Choroid plexus epithelial cell (primary cell): Measurements from ENCODE around the gene PLEKHA1.

ENCODE experiments used
- DNase-seq: peaks from one replicate; pipeline ENCODE4 v3.0.0-alpha.2; 2010; ENCODE audit warnings: low read depth
- H3K4me3 ChIP-seq: 2 replicates; pipeline ENCODE4 v1.5.1; 2011; ENCODE audit warnings: low read depth, mild to moderate bottlenecking, control low read depth, low read length, moderate library complexity
- TF ChIP-seq, protein P1 (sequence below): conservative IDR thresholded peaks from 2 replicates; pipeline ENCODE4 v1.5.1; 2011; ENCODE audit warnings: low read depth, mild to moderate bottlenecking, control low read depth, inconsistent platforms, low read length, moderate library complexity

Gene PLEKHA1

DNA sequence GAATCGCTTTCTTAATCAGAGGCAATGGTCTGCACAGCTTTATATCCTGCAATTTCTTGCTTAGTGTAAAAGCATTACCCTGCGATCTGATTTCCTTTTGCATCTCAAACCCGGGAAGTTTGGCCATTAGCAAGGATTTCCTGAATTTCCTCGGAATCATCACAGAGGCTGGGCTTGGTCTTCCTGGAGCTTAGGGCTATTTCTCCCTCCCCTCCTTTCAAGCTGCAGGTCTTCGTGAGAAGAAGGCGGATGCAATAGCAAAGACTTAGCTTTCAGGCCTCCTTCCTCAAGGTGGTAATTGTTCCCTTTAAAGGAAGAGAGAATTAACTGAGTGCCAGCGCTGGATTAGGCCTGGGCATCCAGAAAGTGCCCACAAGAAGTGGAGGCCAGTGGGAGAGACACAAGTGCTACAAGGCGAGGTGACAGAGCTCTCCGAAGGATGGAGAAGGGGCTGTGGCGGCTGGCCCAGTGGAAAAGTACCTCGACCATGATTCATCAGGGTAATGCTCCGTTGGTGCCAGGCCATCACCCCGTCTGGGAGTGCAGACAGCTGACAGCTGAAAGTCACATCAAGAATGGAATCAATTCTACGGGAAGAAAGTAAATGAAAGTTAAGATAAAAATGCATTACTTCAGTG, 76.0 kb downstream of the PLEKHA1 start:
- no peak overlapping the region for H3K4me3 ChIP-seq
- DNase-seq, result no peak
- TF ChIP-seq, protein P1, sequence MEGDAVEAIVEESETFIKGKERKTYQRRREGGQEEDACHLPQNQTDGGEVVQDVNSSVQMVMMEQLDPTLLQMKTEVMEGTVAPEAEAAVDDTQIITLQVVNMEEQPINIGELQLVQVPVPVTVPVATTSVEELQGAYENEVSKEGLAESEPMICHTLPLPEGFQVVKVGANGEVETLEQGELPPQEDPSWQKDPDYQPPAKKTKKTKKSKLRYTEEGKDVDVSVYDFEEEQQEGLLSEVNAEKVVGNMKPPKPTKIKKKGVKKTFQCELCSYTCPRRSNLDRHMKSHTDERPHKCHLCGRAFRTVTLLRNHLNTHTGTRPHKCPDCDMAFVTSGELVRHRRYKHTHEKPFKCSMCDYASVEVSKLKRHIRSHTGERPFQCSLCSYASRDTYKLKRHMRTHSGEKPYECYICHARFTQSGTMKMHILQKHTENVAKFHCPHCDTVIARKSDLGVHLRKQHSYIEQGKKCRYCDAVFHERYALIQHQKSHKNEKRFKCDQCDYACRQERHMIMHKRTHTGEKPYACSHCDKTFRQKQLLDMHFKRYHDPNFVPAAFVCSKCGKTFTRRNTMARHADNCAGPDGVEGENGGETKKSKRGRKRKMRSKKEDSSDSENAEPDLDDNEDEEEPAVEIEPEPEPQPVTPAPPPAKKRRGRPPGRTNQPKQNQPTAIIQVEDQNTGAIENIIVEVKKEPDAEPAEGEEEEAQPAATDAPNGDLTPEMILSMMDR, result no peak

DNA sequence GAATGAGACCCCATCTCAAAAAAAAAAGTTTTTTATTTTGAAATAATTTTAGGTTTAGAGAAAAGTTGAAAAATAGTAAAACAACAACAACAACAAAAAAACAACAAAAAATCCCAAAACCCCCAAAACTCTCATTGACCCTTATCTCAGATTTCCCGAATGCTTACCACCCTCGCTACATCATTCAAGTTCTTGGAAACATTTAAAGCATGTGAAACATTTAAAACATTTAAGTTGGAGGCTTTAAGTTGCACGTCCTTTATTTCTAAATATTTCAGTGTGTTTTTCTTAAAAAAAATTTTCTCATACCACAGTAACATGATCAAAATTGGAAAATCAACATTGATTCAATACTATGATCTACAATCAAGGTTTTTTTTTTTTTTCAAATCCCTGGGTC, 79.6 kb downstream of the PLEKHA1 start:
- no peak for DNase-seq
- H3K4me3 ChIP-seq, result no peak overlapping the region
- TF ChIP-seq, protein P1, result no peak

DNA sequence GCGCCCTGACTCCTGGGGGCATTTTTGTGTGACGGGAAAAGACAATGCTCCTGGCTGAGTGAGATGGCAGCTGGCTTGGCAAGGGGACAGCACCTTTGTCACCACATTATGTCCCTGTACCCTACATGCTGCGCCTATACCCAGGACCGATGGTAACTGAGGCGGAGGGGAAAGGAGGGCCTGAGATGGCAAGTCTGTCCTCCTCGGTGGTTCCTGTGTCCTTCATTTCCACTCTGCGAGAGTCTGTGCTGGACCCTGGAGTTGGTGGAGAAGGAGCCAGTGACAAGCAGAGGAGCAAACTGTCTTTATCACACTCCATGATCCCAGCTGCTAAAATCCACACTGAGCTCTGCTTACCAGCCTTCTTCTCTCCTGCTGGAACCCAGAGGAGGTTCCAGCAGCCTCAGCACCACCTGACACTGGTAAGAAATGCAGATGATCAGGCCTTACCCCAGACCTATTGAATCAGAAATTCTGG, 80.1 kb downstream of the PLEKHA1 start, which contains the start of gene ARMS2:
TSS of gene ARMS2 (plus strand) at position 51 of the 478 bp plus-strand sequence. CDS start at position 126, 75 bp downstream.
- no peak within 1 kb of the TSS for H3K4me3 ChIP-seq
- DNase-seq, result no peak

DNA sequence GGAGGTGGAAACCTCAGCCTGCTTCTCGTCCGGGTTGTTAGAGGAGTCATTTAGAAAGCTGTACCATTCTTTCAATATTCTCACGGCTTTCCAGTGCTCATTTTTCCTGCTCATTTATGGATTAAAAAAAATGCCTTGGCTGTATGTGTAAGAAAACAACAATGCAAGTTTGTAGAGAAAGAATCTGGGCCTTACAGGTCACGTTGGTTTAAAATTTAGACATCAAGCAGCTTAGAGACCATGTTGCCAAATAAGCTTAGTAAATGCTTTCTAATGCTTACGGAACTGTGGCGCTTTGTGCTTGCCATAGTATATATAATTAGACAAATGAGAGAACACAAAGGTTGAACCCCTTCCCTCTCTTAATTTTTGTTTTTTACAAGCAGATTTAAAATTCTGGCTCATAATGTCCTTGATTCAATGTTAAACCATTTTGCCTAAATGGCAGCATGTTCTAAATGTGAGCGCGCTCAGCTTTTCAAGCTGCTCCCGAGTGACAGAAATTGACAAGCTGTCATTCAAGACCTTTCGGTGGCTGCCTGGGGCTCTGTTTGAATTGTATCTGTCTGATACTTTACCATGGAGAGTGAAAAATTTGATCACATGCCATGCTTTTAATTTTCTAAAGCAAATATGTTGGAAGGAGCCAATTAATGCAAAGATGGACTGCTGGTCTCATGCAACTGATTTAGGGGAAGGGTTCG, 81.0 kb downstream of the PLEKHA1 start:
- DNase-seq, result no peak
- TF ChIP-seq, protein P1, result no peak
- H3K4me3 ChIP-seq, result no peak overlapping the region

More for the DNA sequence above, 80.1 kb downstream of the PLEKHA1 start, which contains the start of gene ARMS2:
- TF ChIP-seq, protein P1, result no peak

DNA sequence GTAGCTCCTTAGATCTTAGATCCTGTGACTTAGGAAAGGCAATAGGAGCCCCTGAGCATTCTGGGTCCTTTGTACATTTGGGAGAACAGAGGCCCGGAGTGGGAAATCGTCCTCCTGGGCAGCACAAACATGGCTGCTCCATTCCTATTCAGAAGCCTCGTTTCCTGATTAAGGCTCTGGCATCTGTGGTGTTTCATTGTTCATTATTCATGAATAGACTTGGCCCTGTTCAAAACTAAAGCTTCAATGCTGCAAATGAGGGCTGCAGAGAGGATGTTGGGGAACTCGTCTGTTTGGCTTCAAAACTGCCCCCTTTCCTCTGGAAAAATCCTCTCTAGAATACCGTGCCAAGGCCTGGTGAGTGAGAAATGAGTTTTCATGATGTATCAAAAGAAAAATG, 83.4 kb downstream of the PLEKHA1 start:
- TF ChIP-seq, protein P1, result no peak
- no peak for DNase-seq
- H3K4me3 ChIP-seq, result no peak overlapping the region

DNA sequence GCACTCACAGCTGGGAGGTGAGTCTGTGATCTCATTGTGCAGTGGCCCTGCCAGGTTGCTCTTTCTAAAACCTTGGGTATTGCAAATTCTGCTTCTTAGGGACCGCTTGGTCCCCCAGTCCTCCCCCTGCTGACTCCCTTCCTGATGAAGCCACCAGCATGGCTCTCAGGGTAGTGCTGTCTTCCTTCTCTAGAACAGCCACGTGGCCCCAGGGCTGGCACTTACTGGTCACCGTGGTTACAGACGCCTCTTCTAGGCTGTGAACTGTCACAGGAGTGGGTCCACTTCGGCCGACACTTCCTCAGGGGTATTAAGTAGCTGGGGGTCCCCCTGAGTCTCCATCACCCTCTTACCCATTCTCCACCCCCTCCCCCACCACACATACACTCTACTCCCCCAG, 84.2 kb downstream of the PLEKHA1 start:
- H3K4me3 ChIP-seq, result no peak overlapping the region
- no peak for DNase-seq
- TF ChIP-seq, protein P1, result no peak
